Lower leg skin (tissue), 3 donors: ENCODE data around the gene CRYM.

Experiments
- CTCF ChIP-seq, 3 donors: fragments of 450-650 bp; IDR thresholded peaks; one replicate each; pipeline ENCODE4 v1.5.1; 2016; ENCODE audit warnings: antibody characterized with exemption in 3 of 3, mild to moderate bottlenecking in 3 of 3, moderate library complexity in 2 of 3
- POLR2A ChIP-seq, 2 donors: fragments of 450-650 bp; IDR thresholded peaks; one replicate each; pipeline ENCODE4 v1.6.1; 2016 to 2017; ENCODE audit warnings: antibody characterized with exemption in 2 of 2, mild to moderate bottlenecking in 1 of 2, moderate library complexity in 1 of 2

GRCh38 chr16:21233045-21233520 lies 45.0 kb downstream of the CRYM start:
- TF ChIP-seq CTCF (IDR thresholded peaks at IDR 0.05) (no peak), POLR2A (IDR thresholded peaks at IDR 0.05) (no peak)
